ENCODE results near the gene ACP3. TPM values are rescaled to one million over a fixed set of nuclear protein-coding genes. Genes with fewer than 3 reads are reported as not detected.

Gene ACP3
- polyA plus RNA-seq, 1 donor (not counting 4 experiments of a cell fraction or from before 2014, with no cell fraction given): 1.3 TPM

GRCh38 chr3:132325634-132326033 lies 8.4 kb downstream of the ACP3 start:
- TF ChIP-seq CTCF (optimal IDR thresholded peaks at IDR 0.05 in 1 of 3, IDR thresholded peaks at IDR 0.05 in 1 of 3, conservative IDR thresholded peaks at IDR 0.05 in 1 of 3; ENCODE audit: extremely low read depth in 1 of 3, insufficient read depth in 2 of 3, low read length in 3 of 3): no peak
- TF ChIP-seq EZH2 (IDR thresholded peaks at IDR 0.05; ENCODE audit: low read length): no peak
- Histone ChIP-seq H4K20me1 (ENCODE audit: control insufficient read depth, extremely low read depth, insufficient read depth, low read length) (no peaks in the 10 kb centered on the region), H3K4me1 (ENCODE audit: control insufficient read depth, extremely low read depth, insufficient read depth, low read length) (peaks cover 2% of the 10 kb centered on the region), H3K27me3 (ENCODE audit: control insufficient read depth, extremely low read depth, insufficient read depth, low read length) (no peaks in the 10 kb centered on the region), H3K4me2 (ENCODE audit: control insufficient read depth, extremely low read depth, insufficient read depth, low read depth, low read length) (no peak overlapping the region), H3K9me1 (ENCODE audit: control insufficient read depth, extremely low read depth, insufficient read depth, low read length) (no peaks in the 10 kb centered on the region), H3K4me3 (ENCODE audit: control insufficient read depth in 2 of 3, extremely low read depth in 1 of 3, insufficient read depth in 2 of 3, low read depth in 1 of 3, low read length in 3 of 3) (no peak overlapping the region), H3K27ac (ENCODE audit: control insufficient read depth, insufficient read depth, low read length) (no peak overlapping the region), H3K9ac (ENCODE audit: control insufficient read depth, extremely low read depth, insufficient read depth, low read length) (no peak overlapping the region), H3K79me2 (ENCODE audit: control insufficient read depth, insufficient read depth, low read length) (no peaks in the 10 kb centered on the region), H2AFZ (ENCODE audit: control insufficient read depth, low read length) (no peak overlapping the region), H3K9me3 (ENCODE audit: control insufficient read depth, low read depth, low read length) (no peaks in the 10 kb centered on the region), H3K36me3 (ENCODE audit: control insufficient read depth in 2 of 2, extremely low read depth in 1 of 2, insufficient read depth in 2 of 2, low read length in 2 of 2) (no peaks in the 10 kb centered on the region)
- DNase-seq (ENCODE audit: low read depth, low spot score): no peak
- dilution Hi-C loops (cut with MboI; ENCODE audit: extremely low pct_ligation_motif_present, low sequenced_read_pairs): no loop called here
- FAIRE-seq: no peak

- no peaks in the 10 kb centered on the region for H3K27me3 ChIP-seq (ENCODE audit: control insufficient read depth, extremely low read depth, insufficient read depth, low read length)
- H3K9ac ChIP-seq (ENCODE audit: control insufficient read depth, extremely low read depth, insufficient read depth, low read length): no peak overlapping the region
- TF ChIP-seq CTCF (optimal IDR thresholded peaks at IDR 0.05 in 1 of 3, IDR thresholded peaks at IDR 0.05 in 1 of 3, conservative IDR thresholded peaks at IDR 0.05 in 1 of 3; ENCODE audit: extremely low read depth in 1 of 3, insufficient read depth in 2 of 3, low read length in 3 of 3) (no peak), EZH2 (IDR thresholded peaks at IDR 0.05; ENCODE audit: low read length) (no peak)
- no peaks in the 10 kb centered on the region for H3K9me3 ChIP-seq (ENCODE audit: control insufficient read depth, low read depth, low read length)
- dilution Hi-C loops (cut with MboI; ENCODE audit: extremely low pct_ligation_motif_present, low sequenced_read_pairs): no loop called here
- H3K9me1 ChIP-seq (ENCODE audit: control insufficient read depth, extremely low read depth, insufficient read depth, low read length): no peaks in the 10 kb centered on the region
- H3K79me2 ChIP-seq (ENCODE audit: control insufficient read depth, insufficient read depth, low read length): no peaks in the 10 kb centered on the region
- H3K4me2 ChIP-seq (ENCODE audit: control insufficient read depth, extremely low read depth, insufficient read depth, low read depth, low read length): no peak overlapping the region
- no peak overlapping the region for H3K27ac ChIP-seq (ENCODE audit: control insufficient read depth, insufficient read depth, low read length)
- no peak for FAIRE-seq
- H4K20me1 ChIP-seq (ENCODE audit: control insufficient read depth, extremely low read depth, insufficient read depth, low read length): no peaks in the 10 kb centered on the region
- H3K4me1 ChIP-seq (ENCODE audit: control insufficient read depth, extremely low read depth, insufficient read depth, low read length): peaks cover 2% of the 10 kb centered on the region
- no peak overlapping the region for H2AFZ ChIP-seq (ENCODE audit: control insufficient read depth, low read length)
- H3K4me3 ChIP-seq (ENCODE audit: control insufficient read depth in 2 of 3, extremely low read depth in 1 of 3, insufficient read depth in 2 of 3, low read depth in 1 of 3, low read length in 3 of 3): no peak overlapping the region
- DNase-seq (ENCODE audit: low read depth, low spot score): no peak
- no peaks in the 10 kb centered on the region for H3K36me3 ChIP-seq (ENCODE audit: control insufficient read depth in 2 of 2, extremely low read depth in 1 of 2, insufficient read depth in 2 of 2, low read length in 2 of 2)
Measured at GRCh38 chr3:132326251-132326650, 9.0 kb downstream of the ACP3 start.

Data from keratinocyte (primary cell).